IMR-90 (cell line): Measurements from ENCODE around the gene TEP1.

Experiments used
- BHLHE40 ChIP-seq: fragments of 150-350 bp; IDR thresholded peaks from 2 replicates; pipeline ENCODE4 v1.6.1; 2016; ENCODE audit warnings: mild to moderate bottlenecking, low read depth, low read length
- CEBPB ChIP-seq: IDR thresholded peaks from 2 replicates; pipeline ENCODE4 v1.6.1; 2012; ENCODE audit warnings: low read depth, low read length, improper control_type of control experiment
- CHD1 ChIP-seq: IDR thresholded peaks from 2 replicates; pipeline ENCODE4 v1.6.1; 2012; ENCODE audit warnings: low read depth, low read length, improper control_type of control experiment
- CTCF ChIP-seq: conservative IDR thresholded peaks from 2 replicates; pipeline ENCODE4 v1.5.1; 2012; ENCODE audit warnings: mild to moderate bottlenecking, low read depth, low read length, improper control_type of control experiment
- MXI1 ChIP-seq: IDR thresholded peaks from 2 replicates; pipeline ENCODE4 v1.6.1; 2012; ENCODE audit warnings: low read depth, mild to moderate bottlenecking, low read length, moderate library complexity, borderline replicate concordance
- POLR2A ChIP-seq: IDR thresholded peaks from 2 replicates; pipeline ENCODE4 v1.6.1; 2012; ENCODE audit warnings: mild to moderate bottlenecking, low read depth, low read length
- RAD21 ChIP-seq: IDR thresholded peaks from 2 replicates; pipeline ENCODE4 v1.6.1; 2012; ENCODE audit warnings: low read length, improper control_type of control experiment
- RFX5 ChIP-seq: IDR thresholded peaks from 2 replicates; pipeline ENCODE4 v1.8.0; 2012; ENCODE audit warnings: low read depth, mild to moderate bottlenecking, low read length, moderate library complexity
- SMC3 ChIP-seq: fragments of 150-350 bp; IDR thresholded peaks from 2 replicates; pipeline ENCODE4 v1.6.1; 2016; ENCODE audit warnings: low read depth, mild to moderate bottlenecking, antibody characterized with exemption, low read length, moderate library complexity
- TF ChIP-seq, protein P1 (sequence below): fragments of 150-350 bp; IDR thresholded peaks from 2 replicates; pipeline ENCODE4 v1.6.1; 2017; ENCODE audit warnings: mild to moderate bottlenecking, antibody characterized with exemption, low read length, low read depth

DNA sequence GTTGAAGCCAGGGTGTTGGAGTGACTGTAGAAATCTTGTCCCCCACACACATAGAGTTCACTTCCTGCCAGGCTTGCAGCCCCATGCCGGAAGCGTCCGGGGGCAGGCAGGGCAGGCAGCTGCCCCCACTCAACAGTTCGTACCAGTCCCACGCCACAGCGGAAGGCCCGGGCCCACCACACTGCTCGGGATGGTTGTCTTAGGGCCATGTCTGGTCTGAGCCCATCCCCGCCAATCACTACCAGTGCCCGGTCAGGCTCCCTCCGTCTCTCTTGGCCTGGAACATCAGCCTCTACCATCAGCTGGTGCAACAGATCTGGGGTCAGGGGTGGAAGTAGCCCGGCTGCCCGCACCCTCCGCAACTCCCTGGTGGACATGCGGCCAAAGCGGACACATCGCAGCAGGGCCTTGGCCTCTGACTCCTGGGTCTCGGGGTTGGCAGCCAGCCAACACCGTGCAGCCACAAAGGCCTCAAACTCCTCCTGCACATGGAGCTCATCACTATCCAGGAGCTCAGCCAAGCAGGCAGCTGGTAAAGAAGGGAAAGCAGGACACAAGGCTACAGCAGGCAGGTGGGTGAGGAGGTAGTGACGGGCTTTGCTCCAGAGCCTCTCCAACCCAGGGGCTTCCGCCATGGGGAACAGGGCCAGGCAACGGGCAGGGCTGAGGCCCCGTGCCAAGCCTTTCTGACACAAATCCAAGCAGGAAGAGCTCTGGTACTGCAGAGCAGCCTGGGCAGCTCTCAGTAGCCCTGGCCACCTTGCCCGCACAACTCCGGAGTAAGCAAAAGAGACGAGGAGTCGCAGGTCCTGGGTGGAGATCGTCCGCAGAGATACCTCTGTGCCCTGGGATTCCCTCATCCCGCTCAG, 16.7 kb upstream of the TEP1 start:
- TF ChIP-seq, protein P1, sequence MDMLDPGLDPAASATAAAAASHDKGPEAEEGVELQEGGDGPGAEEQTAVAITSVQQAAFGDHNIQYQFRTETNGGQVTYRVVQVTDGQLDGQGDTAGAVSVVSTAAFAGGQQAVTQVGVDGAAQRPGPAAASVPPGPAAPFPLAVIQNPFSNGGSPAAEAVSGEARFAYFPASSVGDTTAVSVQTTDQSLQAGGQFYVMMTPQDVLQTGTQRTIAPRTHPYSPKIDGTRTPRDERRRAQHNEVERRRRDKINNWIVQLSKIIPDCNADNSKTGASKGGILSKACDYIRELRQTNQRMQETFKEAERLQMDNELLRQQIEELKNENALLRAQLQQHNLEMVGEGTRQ = no peak
- TF ChIP-seq BHLHE40 = no peak
- no peak for TF ChIP-seq CTCF
- TF ChIP-seq CEBPB = no peak
- TF ChIP-seq RAD21 = no peak
- TF ChIP-seq POLR2A = no peak
- TF ChIP-seq MXI1 = no peak
- TF ChIP-seq SMC3 = no peak
- no peak for TF ChIP-seq CHD1
- no peak for TF ChIP-seq RFX5
